ENCODE measurements around the gene APLF. TPM values are rescaled to one million over a fixed set of nuclear protein-coding genes. Genes with fewer than 3 reads are reported as not detected.

The APLF gene
- total and polyA plus RNA-seq, 2 donors from 2014 or later: 0.95 to 5.9 TPM

GRCh38 chr2:68428746-68429145 lies 38.6 kb upstream of the APLF start:
- H3K9ac ChIP-seq (ENCODE audit: low read length in 3 of 3): no peak overlapping the region
- TF ChIP-seq CTCF (IDR thresholded peaks at IDR 0.05; ENCODE audit: borderline replicate concordance, extremely low read depth, insufficient read depth): no peak
- FAIRE-seq (no peak), DNase-seq (no peak)
- no peak overlapping the region for H3K4me3 ChIP-seq (ENCODE audit: low read length in 3 of 3)
- no peak overlapping the region for H3K27ac ChIP-seq (ENCODE audit: low read depth in 2 of 2, low read length in 2 of 2)
- H3K9me3 ChIP-seq (ENCODE audit: control insufficient read depth in 2 of 3, insufficient read depth in 1 of 3, low read length in 3 of 3): no peaks in the 10 kb centered on the region
- no peaks in the 10 kb centered on the region for H3K36me3 ChIP-seq (ENCODE audit: control insufficient read depth in 2 of 3, insufficient read depth in 3 of 3, low read length in 3 of 3)
- H3K27me3 ChIP-seq (ENCODE audit: control insufficient read depth, insufficient read depth, low read length): no peaks in the 10 kb centered on the region
- intact Hi-C loops (cut with DNase I): no loop called here
- H3K4me1 ChIP-seq (ENCODE audit: control insufficient read depth in 2 of 3, insufficient read depth in 2 of 3, low read depth in 1 of 3, low read length in 3 of 3): no peaks in the 10 kb centered on the region

- Histone ChIP-seq H3K4me1 (ENCODE audit: control insufficient read depth in 2 of 3, insufficient read depth in 2 of 3, low read depth in 1 of 3, low read length in 3 of 3) (no peaks in the 10 kb centered on the region), H3K27me3 (ENCODE audit: control insufficient read depth, insufficient read depth, low read length) (no peaks in the 10 kb centered on the region), H3K4me3 (ENCODE audit: low read length in 3 of 3) (no peak overlapping the region), H3K9me3 (ENCODE audit: control insufficient read depth in 2 of 3, insufficient read depth in 1 of 3, low read length in 3 of 3) (no peaks in the 10 kb centered on the region), H3K9ac (ENCODE audit: low read length in 3 of 3) (no peak overlapping the region), H3K27ac (ENCODE audit: low read depth in 2 of 2, low read length in 2 of 2) (no peak overlapping the region), H3K36me3 (ENCODE audit: control insufficient read depth in 2 of 3, insufficient read depth in 3 of 3, low read length in 3 of 3) (no peaks in the 10 kb centered on the region)
- intact Hi-C loops (cut with DNase I): no loop called here
- FAIRE-seq: no peak
- TF ChIP-seq CTCF (IDR thresholded peaks at IDR 0.05; ENCODE audit: borderline replicate concordance, extremely low read depth, insufficient read depth): no peak
- DNase-seq: no peak
Observed at GRCh38 chr2:68429311-68429826, 38.0 kb upstream of the APLF start.

- H3K36me3 ChIP-seq (ENCODE audit: control insufficient read depth in 2 of 3, insufficient read depth in 3 of 3, low read length in 3 of 3): no peaks in the 10 kb centered on the region
- H3K9ac ChIP-seq (ENCODE audit: low read length in 3 of 3): no peak overlapping the region
- intact Hi-C loops (cut with DNase I): no loop called here
- no peaks in the 10 kb centered on the region for H3K9me3 ChIP-seq (ENCODE audit: control insufficient read depth in 2 of 3, insufficient read depth in 1 of 3, low read length in 3 of 3)
- no peaks in the 10 kb centered on the region for H3K27me3 ChIP-seq (ENCODE audit: control insufficient read depth, insufficient read depth, low read length)
- peaks cover 0 to 3% (median 0%) of the 10 kb centered on the region in 3 donors for H3K4me1 ChIP-seq (ENCODE audit: control insufficient read depth in 2 of 3, insufficient read depth in 2 of 3, low read depth in 1 of 3, low read length in 3 of 3)
- no peak overlapping the region for H3K27ac ChIP-seq (ENCODE audit: low read depth in 2 of 2, low read length in 2 of 2)
- DNase-seq (no peak), FAIRE-seq (no peak)
- no peak for TF ChIP-seq CTCF (IDR thresholded peaks at IDR 0.05; ENCODE audit: borderline replicate concordance, extremely low read depth, insufficient read depth)
- H3K4me3 ChIP-seq (ENCODE audit: low read length in 3 of 3): no peak overlapping the region
Observed at GRCh38 chr2:68431316-68431972, 35.9 kb upstream of the APLF start.
